Measurements from ENCODE around the gene STXBP1.
A peak's percentile ranks its signal among the peaks of the same experiment; 100 is the strongest.

Gene STXBP1

GRCh38 chr9:127693697-127694096 lies 81.6 kb downstream of the STXBP1 start:
- DNase-seq (ENCODE audit: low read depth in 2 of 2), result no peak

DNA sequence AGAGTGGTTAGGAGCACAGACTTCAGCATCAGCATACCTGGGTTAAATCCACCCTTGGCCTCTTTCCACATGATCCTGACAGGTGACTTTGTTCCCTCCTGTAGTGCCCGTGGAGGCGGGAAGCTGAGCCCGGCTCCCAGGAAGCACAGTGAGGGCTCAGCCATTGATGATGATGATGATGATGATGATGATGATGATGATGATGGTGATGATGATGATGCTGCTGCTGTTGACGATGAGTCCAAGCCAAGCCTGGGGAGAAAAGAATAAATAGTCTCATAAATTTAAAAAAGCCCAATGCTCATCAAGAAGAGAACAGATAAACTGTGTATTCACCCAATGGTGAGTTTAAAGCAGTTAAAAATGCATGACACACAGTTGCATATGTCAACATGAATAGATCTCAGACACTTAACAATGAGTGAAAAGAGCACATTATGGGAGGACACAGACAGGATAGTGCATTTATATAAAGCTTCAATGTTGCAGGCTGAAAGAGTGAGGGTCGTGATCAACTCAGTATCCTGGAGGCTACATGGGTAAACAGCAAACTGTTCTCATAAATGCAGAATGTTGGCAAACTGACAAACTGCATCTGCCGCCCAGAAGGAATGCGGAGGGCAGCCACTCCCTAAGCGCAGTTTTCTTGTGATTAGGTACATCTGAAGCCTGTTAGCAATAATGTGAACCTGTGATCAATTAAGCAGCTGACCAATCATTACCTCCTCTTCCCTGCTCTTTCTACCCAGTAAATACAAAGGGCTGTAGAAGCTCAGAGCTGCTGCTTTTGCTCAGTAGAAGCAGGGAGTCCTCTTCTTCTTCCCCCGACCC lies 83.0 kb downstream of the STXBP1 start:
- no peak for DNase-seq (ENCODE audit: low read depth in 2 of 2)

DNA sequence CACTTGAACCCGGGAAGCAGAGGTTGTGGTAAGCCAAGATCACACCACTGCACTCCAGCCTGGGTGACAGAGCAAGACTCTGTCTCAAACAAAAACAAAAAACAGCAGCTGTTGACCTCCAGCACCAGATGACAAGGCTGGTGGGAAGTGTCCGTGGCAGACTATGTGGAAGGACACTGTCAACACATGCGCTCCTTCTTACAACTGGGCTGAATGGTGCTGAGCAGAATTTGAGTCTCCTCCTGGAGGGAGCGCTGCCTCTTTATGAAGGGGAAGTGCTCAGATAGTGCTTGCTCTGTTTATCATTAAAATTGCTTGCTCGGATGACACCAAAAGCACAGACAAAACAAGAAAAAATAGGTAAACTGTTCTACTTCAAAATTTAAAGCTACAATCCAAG lies 85.5 kb downstream of the STXBP1 start:
- DNase-seq (ENCODE audit: low read depth in 2 of 2), result no peak

GRCh38 chr9:127698386-127698785 lies 86.3 kb downstream of the STXBP1 start:
- DNase-seq (ENCODE audit: low read depth in 2 of 2), result no peak

GRCh38 chr9:127698985-127699670 lies 87.1 kb downstream of the STXBP1 start:
- DNase-seq (ENCODE audit: low read depth in 2 of 2), result peak; percentile 75 to 79

DNA sequence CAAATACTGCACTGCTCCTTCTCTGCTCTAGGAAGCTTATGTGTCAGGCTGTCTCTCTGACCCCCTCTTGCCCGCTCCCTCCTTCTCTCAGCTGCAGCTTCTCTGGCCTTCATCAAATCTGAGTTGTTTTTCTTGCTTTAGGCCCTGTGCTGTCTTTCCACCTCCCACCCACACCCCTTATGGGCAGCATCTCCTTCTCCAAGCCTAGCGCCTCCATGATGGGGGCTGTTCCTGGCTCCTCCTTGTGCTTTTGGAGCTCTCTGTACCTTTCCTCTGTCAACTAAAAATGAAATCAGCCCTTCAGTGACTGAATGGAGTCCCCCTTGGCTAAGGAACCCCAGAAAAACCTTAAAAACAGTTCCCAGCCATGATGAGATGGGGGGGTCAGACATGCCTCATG lies 88.1 kb downstream of the STXBP1 start:
- DNase-seq (ENCODE audit: low read depth in 2 of 2), result no peak

- no peak for DNase-seq (ENCODE audit: low read depth in 2 of 2)
Measured at GRCh38 chr9:127700594-127701255, 88.6 kb downstream of the STXBP1 start.

DNA sequence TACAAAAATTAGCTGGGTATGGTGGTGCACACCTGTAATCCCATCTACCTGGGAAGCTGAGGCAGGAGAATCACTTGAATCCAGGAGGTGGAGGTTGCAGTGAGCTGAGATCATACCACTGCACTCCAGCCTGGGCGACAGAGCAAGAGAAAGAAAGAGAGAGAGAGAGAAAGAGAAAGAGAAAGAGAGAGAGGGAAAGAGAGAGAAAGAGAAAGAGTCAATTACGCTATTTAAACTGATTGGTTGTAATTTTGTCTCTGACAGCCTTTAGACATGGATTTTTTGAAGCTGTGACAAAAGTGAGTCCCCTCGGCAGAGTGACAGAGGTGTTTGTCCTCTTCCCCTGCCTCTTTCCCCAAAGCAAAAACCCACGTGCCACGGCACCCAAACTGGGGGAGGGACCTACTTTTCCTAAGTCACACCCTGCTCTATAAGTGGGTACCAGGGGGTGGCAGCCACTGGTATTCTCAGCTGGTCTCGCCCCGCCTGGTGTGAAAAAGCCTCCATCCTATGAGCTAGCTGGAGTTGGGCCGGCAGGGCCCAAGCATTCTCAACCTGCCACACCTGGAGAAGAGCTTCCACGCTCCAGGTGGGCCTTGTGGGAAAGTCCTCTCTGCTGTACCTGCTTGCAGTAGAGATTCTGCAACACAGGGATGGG lies 91.3 kb downstream of the STXBP1 start:
- DNase-seq (ENCODE audit: low read depth in 2 of 2), result no peak

GRCh38 chr9:127705577-127706379 lies 93.7 kb downstream of the STXBP1 start:
- DNase-seq (ENCODE audit: low read depth in 2 of 2), result no peak

DNA sequence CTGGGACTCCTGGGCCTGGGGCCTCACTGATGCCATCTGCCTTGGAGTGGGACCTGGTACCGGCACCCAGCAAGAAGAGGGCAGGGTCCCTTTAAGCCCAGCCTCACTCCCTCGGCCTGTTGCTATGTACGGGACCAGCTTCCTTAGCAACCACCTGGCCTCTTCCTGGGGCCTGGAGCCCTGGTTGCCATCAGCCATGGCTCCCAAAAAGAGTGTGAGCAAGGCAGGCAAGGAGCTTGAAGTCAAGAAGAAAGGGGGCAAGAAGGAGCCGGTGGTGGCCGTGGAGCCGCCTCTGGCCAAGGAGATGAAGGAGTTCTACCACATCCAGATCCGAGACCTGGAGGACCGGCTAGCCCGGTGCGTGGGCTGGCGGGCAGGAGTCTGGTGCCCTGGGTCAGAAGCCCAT lies 94.8 kb downstream of the STXBP1 start, which contains the start of gene CFAP157:
CFAP157 (plus strand) TSS at position 153 of the 406 bp plus-strand sequence; CDS start at position 197, 44 bp downstream.
- no peak for DNase-seq (ENCODE audit: low read depth in 2 of 2)

- DNase-seq (ENCODE audit: low read depth in 2 of 2), result peak in 1 of 2 donors; percentile 13
Measured at GRCh38 chr9:127707766-127708165, 95.7 kb downstream of the STXBP1 start.

DNA sequence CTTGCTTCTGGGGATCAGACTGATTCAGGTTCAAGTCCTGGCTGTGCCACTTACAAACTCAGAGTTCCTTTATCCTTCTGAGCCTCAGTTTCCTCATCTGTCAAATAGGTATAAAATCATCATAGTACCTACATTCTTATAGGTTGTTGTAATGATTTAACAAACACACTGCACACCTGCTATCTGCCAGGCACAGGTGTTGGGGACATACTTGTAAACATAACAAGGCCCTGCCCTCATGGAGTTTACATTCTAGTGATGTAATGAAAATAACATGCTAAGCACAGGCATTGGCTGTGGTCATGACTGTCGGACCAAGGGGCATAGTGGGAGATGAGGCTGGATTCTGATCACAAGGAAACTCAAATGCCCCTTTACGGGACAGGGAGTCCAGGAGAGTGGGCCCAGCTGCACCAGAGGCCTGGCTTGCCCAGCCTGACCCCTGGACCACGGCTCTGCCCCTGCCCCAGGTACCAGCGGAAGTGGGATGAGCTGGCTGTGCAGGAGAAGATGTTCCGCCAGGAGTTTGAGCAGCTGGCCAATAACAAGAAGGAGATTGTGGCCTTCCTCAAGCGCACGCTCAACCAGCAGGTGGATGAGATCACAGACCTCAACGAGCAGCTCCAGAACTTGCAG lies 97.0 kb downstream of the STXBP1 start:
- DNase-seq (ENCODE audit: low read depth in 2 of 2), result no peak

GRCh38 chr9:127710204-127710783 lies 98.2 kb downstream of the STXBP1 start:
- DNase-seq (ENCODE audit: low read depth in 2 of 2), result no peak

DNA sequence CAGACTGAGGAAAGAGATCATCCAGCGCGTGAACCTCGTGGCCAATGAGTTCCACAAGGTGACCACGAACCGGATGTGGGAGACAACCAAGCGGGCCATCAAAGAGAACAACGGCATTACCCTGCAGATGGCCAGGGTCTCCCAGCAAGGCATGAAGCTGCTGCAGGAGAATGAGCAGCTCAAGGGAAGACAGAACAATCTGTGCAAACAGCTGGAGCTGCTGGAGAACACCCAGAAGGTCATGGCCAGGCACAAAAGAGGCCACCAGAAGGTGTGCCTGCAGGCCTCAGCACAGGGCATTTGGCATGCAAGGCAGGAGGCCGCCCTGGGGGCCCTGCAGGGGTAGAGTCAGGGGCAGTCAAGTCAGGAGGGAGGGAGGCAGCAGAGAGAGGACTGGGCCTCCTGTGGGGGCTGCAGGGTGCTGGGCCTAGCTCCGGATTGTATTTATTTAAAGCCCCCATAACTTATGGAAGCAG lies 99.2 kb downstream of the STXBP1 start:
- no peak for DNase-seq (ENCODE audit: low read depth in 2 of 2)

GRCh38 chr9:127711831-127712274 lies 99.8 kb downstream of the STXBP1 start:
- no peak for DNase-seq (ENCODE audit: low read depth in 2 of 2)

DNA sequence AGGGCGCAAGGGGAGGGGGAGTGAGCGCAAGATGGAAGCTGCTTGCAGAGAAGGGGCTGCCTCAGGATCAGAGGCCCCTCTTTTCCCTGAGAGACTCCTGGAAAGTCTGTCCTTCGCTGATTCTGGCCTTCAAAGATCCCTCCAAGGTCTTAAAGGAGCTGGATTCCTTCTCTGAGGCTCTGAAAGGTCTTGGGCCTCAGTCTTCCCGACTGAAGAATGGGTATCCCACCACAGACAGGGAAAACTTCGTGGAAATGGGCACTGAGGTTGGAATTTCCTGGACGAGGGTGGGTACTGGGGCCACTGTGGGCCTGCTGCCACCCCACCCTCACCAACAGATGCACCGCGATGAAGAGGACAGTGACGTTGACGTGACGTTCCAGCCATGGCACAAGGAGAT lies 100.3 kb downstream of the STXBP1 start:
- DNase-seq (ENCODE audit: low read depth in 2 of 2), result no peak

- DNase-seq (ENCODE audit: low read depth in 2 of 2), result no peak
Measured at GRCh38 chr9:127712867-127713266, 100.8 kb downstream of the STXBP1 start.

DNA sequence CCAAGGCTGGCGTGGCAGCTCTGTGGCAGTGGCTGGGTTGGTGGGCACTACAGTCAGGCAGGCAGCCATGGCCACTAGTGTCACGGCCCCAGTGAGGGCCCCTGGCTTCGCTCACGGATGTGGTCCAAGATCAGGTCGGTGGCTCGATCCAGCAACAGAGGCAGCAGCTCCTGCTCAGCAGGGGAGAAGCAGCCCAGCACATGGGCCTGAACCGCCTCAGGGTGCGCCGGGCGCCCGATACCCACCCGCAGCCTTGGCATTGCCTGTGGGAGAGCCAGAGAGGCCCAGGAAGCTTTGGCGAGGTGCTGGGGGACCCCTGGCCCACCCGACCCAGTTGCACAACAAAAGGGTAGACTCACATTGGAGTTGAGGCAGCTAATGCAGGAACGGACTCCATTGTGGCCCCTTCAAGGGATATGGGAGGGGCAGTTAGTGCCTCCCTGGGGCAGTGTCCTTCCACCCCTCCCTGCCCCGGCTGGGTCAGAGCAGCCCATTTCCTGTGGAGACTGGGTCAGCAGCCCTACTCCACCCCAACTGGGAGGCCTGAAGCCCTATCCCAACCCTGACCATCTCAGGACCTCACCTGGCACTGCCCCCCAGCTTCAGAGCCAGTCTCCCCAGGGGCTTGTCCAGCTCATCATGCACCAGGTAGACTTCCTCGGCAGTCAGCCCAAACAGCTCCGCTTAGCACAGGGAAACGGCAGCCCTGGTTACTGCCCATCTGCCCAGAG lies 102.1 kb downstream of the STXBP1 start:
- DNase-seq (ENCODE audit: low read depth in 2 of 2), result no peak

GRCh38 chr9:127714951-127715469 lies 102.9 kb downstream of the STXBP1 start:
- DNase-seq (ENCODE audit: low read depth in 2 of 2), result peak in 1 of 2 donors; percentile 12
